Measurements from ENCODE around the gene FOSL2. TPM values are rescaled to one million over a fixed set of nuclear protein-coding genes. Genes with fewer than 3 reads are reported as not detected.

Gene FOSL2
- total RNA-seq, 2 experiments from 2014 or later, result 0.35 to 1.0 TPM

- TF ChIP-seq CTCF (conservative IDR thresholded peaks at IDR 0.05; ENCODE audit: low read length) (no peak), EZH2phosphoT487 (IDR thresholded peaks at IDR 0.05; ENCODE audit: borderline replicate concordance, low read depth, low read length) (no peak)
- Histone ChIP-seq H3K4me3 (ENCODE audit: low read depth, low read length, poor library complexity, severe bottlenecking) (no peak overlapping the region), H3K9me3 (ENCODE audit: low read length) (no peaks in the 10 kb centered on the region), H3K27ac (ENCODE audit: low read depth, low read length, poor library complexity, severe bottlenecking) (no peak overlapping the region), H2AFZ (ENCODE audit: low read length) (no peak overlapping the region), H3K4me1 (ENCODE audit: insufficient read depth, low read length, poor library complexity, severe bottlenecking) (no peaks in the 10 kb centered on the region), H3K4me2 (ENCODE audit: low read length) (no peak overlapping the region), H3K79me2 (ENCODE audit: insufficient read depth, low read depth, low read length) (no peaks in the 10 kb centered on the region), H3K36me3 (ENCODE audit: insufficient read depth, low read length) (no peaks in the 10 kb centered on the region), H4K20me1 (ENCODE audit: insufficient read depth, low read length) (no peaks in the 10 kb centered on the region), H3K9me2 (ENCODE audit: insufficient read depth, low read length) (no peaks in the 10 kb centered on the region)
- no TSS peak for BruUV-seq (replicated peaks)
- ChIA-PET CTCF (ENCODE audit: unreplicated experiment) (no interaction called here), POLR2A (interaction anchor here (0.7 kb wide), 1 partner anchor 12 kb away, joined by 3 read pairs; no protein-coding TSS in a partner anchor)
- intact Hi-C loops (cut with micrococcal nuclease; ENCODE audit: unreplicated experiment), result no loop called here
- no peak for DNase-seq (ENCODE audit: low spot score)
Measured at GRCh38 chr2:28448793-28449100, 56.1 kb downstream of the FOSL2 start.

- Histone ChIP-seq H3K4me1 (ENCODE audit: insufficient read depth, low read length, poor library complexity, severe bottlenecking) (no peaks in the 10 kb centered on the region), H4K20me1 (ENCODE audit: insufficient read depth, low read length) (no peaks in the 10 kb centered on the region), H3K9me3 (ENCODE audit: low read length) (no peaks in the 10 kb centered on the region), H3K4me3 (ENCODE audit: low read depth, low read length, poor library complexity, severe bottlenecking) (no peak overlapping the region), H3K36me3 (ENCODE audit: insufficient read depth, low read length) (no peaks in the 10 kb centered on the region), H3K9me2 (ENCODE audit: insufficient read depth, low read length) (no peaks in the 10 kb centered on the region), H3K27ac (ENCODE audit: low read depth, low read length, poor library complexity, severe bottlenecking) (no peak overlapping the region), H3K4me2 (ENCODE audit: low read length) (no peak overlapping the region), H3K79me2 (ENCODE audit: insufficient read depth, low read depth, low read length) (no peaks in the 10 kb centered on the region), H2AFZ (ENCODE audit: low read length) (no peak overlapping the region)
- ChIA-PET POLR2A (no interaction called here), CTCF (ENCODE audit: unreplicated experiment) (no interaction called here)
- TF ChIP-seq EZH2phosphoT487 (IDR thresholded peaks at IDR 0.05; ENCODE audit: borderline replicate concordance, low read depth, low read length), result no peak
- no peak for TF ChIP-seq CTCF (conservative IDR thresholded peaks at IDR 0.05; ENCODE audit: low read length)
- intact Hi-C loops (cut with micrococcal nuclease; ENCODE audit: unreplicated experiment), result no loop called here
- no TSS peak for BruUV-seq (replicated peaks)
- DNase-seq (ENCODE audit: low spot score), result no peak
Measured at GRCh38 chr2:28449126-28449487, 56.4 kb downstream of the FOSL2 start.

- Histone ChIP-seq H3K79me2 (ENCODE audit: insufficient read depth, low read depth, low read length) (no peaks in the 10 kb centered on the region), H2AFZ (ENCODE audit: low read length) (no peak overlapping the region), H3K4me1 (ENCODE audit: insufficient read depth, low read length, poor library complexity, severe bottlenecking) (no peaks in the 10 kb centered on the region), H3K27ac (ENCODE audit: low read depth, low read length, poor library complexity, severe bottlenecking) (no peak overlapping the region), H3K36me3 (ENCODE audit: insufficient read depth, low read length) (no peaks in the 10 kb centered on the region), H3K4me2 (ENCODE audit: low read length) (no peak overlapping the region), H4K20me1 (ENCODE audit: insufficient read depth, low read length) (no peaks in the 10 kb centered on the region), H3K9me2 (ENCODE audit: insufficient read depth, low read length) (no peaks in the 10 kb centered on the region), H3K9me3 (ENCODE audit: low read length) (no peaks in the 10 kb centered on the region), H3K4me3 (ENCODE audit: low read depth, low read length, poor library complexity, severe bottlenecking) (no peak overlapping the region)
- TF ChIP-seq EZH2phosphoT487 (IDR thresholded peaks at IDR 0.05; ENCODE audit: borderline replicate concordance, low read depth, low read length) (no peak), CTCF (conservative IDR thresholded peaks at IDR 0.05; ENCODE audit: low read length) (no peak)
- ChIA-PET POLR2A (interaction anchor here (0.6 kb wide), 1 partner anchor 13 kb away, joined by 3 read pairs; no protein-coding TSS in a partner anchor), CTCF (ENCODE audit: unreplicated experiment) (no interaction called here)
- intact Hi-C loops (cut with micrococcal nuclease; ENCODE audit: unreplicated experiment), result loop anchor here (5.0 kb wide), 1 partner anchor 747 kb away; no protein-coding TSS in a partner anchor
- BruUV-seq (replicated peaks), result no TSS peak
- no peak for DNase-seq (ENCODE audit: low spot score)
Measured at GRCh38 chr2:28449488-28450395, 57.1 kb downstream of the FOSL2 start.
